Measurements from ENCODE around the gene BFAR.

- TF ChIP-seq TAF1 (IDR thresholded peaks at IDR 0.05; ENCODE audit: borderline replicate concordance, low read depth, low read length), result no peak
- TF ChIP-seq POLR2A (IDR thresholded peaks at IDR 0.05; ENCODE audit: low read depth, low read length), result no peak
Measured at GRCh38 chr16:14602443-14602963, 30.2 kb upstream of the BFAR start.

Data from GM12892 (cell line).